Keratinocyte (primary cell): ENCODE measurements around the gene CATSPERE. TPM values are rescaled to one million over a fixed set of nuclear protein-coding genes. Genes with fewer than 3 reads are reported as not detected.

Experiments used
- DNase-seq: peaks from one replicate; pipeline ENCODE4 v3.0.0-alpha.2; 2011; ENCODE audit warnings: low read depth, missing footprints, low spot score
- FAIRE-seq: peaks from 2 replicates; lab custom pipeline; 2011; peaks lifted over from hg19 to GRCh38; lab: Jason Lieb, UNC
- H2AFZ ChIP-seq: 2 replicates; pipeline ENCODE4 v1.6.0; 2012; ENCODE audit warnings: low read length, control low read depth, inconsistent platforms; ENCODE audit not compliant: control insufficient read depth
- H3K27ac ChIP-seq: 2 replicates; pipeline ENCODE4 v1.5.1; 2011; ENCODE audit warnings: low read length; ENCODE audit not compliant: control insufficient read depth, insufficient read depth
- H3K27me3 ChIP-seq: 3 replicates; pipeline ENCODE4 v1.6.0; 2011; ENCODE audit warnings: low read length; ENCODE audit not compliant: control insufficient read depth, insufficient read depth; ENCODE audit errors: extremely low read depth
- H3K36me3 ChIP-seq, 2 experiments: 2 replicates in 1 of 2; 3 replicates in 1 of 2; pipeline ENCODE4 v1.5.1; 2011; ENCODE audit warnings: low read length in 2 of 2, mild to moderate bottlenecking in 1 of 2; ENCODE audit not compliant: control insufficient read depth in 2 of 2, insufficient read depth in 2 of 2; ENCODE audit errors: extremely low read depth in 1 of 2
- H3K4me1 ChIP-seq: 3 replicates; pipeline ENCODE4 v1.5.1; 2011; ENCODE audit warnings: low read length; ENCODE audit not compliant: control insufficient read depth, insufficient read depth; ENCODE audit errors: extremely low read depth
- H3K4me2 ChIP-seq: 3 replicates; pipeline ENCODE4 v1.6.0; 2011; ENCODE audit warnings: low read depth, low read length; ENCODE audit not compliant: control insufficient read depth, insufficient read depth; ENCODE audit errors: extremely low read depth
- H3K4me3 ChIP-seq, 3 experiments: fragments of 200-600 bp in 1 of 3; sonication (generic) in 1 of 3; 2 replicates in 2 of 3; 3 replicates in 1 of 3; pipeline ENCODE4 v1.5.1; 2011 to 2016; ENCODE audit warnings: low read length in 3 of 3, mild to moderate bottlenecking in 3 of 3, control low read depth in 2 of 3, inconsistent platforms in 1 of 3, low read depth in 1 of 3, mixed read lengths in 1 of 3, mixed run types in 1 of 3, moderate library complexity in 1 of 3; ENCODE audit not compliant: control insufficient read depth in 2 of 3, insufficient read depth in 2 of 3; ENCODE audit errors: extremely low read depth in 1 of 3
- H3K79me2 ChIP-seq: 2 replicates; pipeline ENCODE4 v1.6.0; 2012; ENCODE audit warnings: low read length; ENCODE audit not compliant: control insufficient read depth, insufficient read depth
- H3K9ac ChIP-seq: 3 replicates; pipeline ENCODE4 v1.6.0; 2011; ENCODE audit warnings: low read length; ENCODE audit not compliant: control insufficient read depth, insufficient read depth; ENCODE audit errors: extremely low read depth
- H3K9me1 ChIP-seq: 3 replicates; pipeline ENCODE4 v1.6.0; 2011; ENCODE audit warnings: low read length; ENCODE audit not compliant: control insufficient read depth, insufficient read depth; ENCODE audit errors: extremely low read depth
- H3K9me3 ChIP-seq: 2 replicates; pipeline ENCODE4 v1.5.1; 2012; ENCODE audit warnings: low read depth, low read length; ENCODE audit not compliant: control insufficient read depth
- H4K20me1 ChIP-seq: 3 replicates; pipeline ENCODE4 v1.6.0; 2011; ENCODE audit warnings: low read length; ENCODE audit not compliant: control insufficient read depth, insufficient read depth; ENCODE audit errors: extremely low read depth
- CTCF ChIP-seq, 3 experiments: IDR thresholded peaks in 1 of 3; conservative IDR thresholded peaks in 1 of 3; optimal IDR thresholded peaks in 1 of 3; 2 replicates in 2 of 3; 3 replicates in 1 of 3; pipeline versions ENCODE3 to v1.5.1; 2011; ENCODE audit warnings: low read length in 3 of 3, mild to moderate bottlenecking in 3 of 3, moderate library complexity in 2 of 3, control low read depth in 1 of 3, inconsistent platforms in 1 of 3; ENCODE audit not compliant: insufficient read depth in 2 of 3; ENCODE audit errors: extremely low read depth in 1 of 3
- EZH2 ChIP-seq: IDR thresholded peaks from one replicate; pipeline ENCODE4 v1.6.1; 2012; ENCODE audit warnings: inconsistent platforms, mild to moderate bottlenecking, low read length, moderate library complexity
- dilution Hi-C: fragments of 300-500 bp; cut with MboI; formaldehyde crosslinking; loops from one replicate; pipeline ENCODE4 v1.7.0; 2020; ENCODE audit warnings: low sequenced_read_pairs; ENCODE audit not compliant: extremely low pct_ligation_motif_present
- polyA plus RNA-seq, 5 experiments: library from polyadenylated mRNA; depleted of rRNA in 3 of 5; stranded (reverse) in 3 of 5; stranded (forward) in 1 of 5; unstranded in 1 of 5; fragments of >200 nt; gene quantifications; 1 replicate in 1 of 5; 2 replicates in 3 of 5; 3 replicates in 1 of 5; pipeline versions ENCODE4 v1.2.1 to v1.2.3, GENCODE V29; 2011 to 2012; ENCODE audit warnings: missing spikeins in 2 of 5, low read depth in 1 of 5, low replicate concordance in 1 of 5

CATSPERE gene
- polyA plus RNA-seq, 1 donor (not counting 4 experiments of a cell fraction or from before 2014, with no cell fraction given), result 0.42 TPM

- no peaks in the 10 kb centered on the region for H3K4me1 ChIP-seq
- H3K9me1 ChIP-seq, result no peaks in the 10 kb centered on the region
- H3K36me3 ChIP-seq, result no peaks in the 10 kb centered on the region
- H3K4me2 ChIP-seq, result no peak overlapping the region
- H4K20me1 ChIP-seq, result no peaks in the 10 kb centered on the region
- no peak for TF ChIP-seq EZH2
- no peak for TF ChIP-seq CTCF (optimal IDR thresholded peaks at IDR 0.05 in 1 of 3, IDR thresholded peaks at IDR 0.05 in 1 of 3, conservative IDR thresholded peaks at IDR 0.05 in 1 of 3; ENCODE audit: extremely low read depth in 1 of 3, insufficient read depth in 2 of 3, low read length in 3 of 3)
- H3K27ac ChIP-seq, result no peak overlapping the region
- no peak for DNase-seq
- H3K27me3 ChIP-seq, result no peaks in the 10 kb centered on the region
- no peaks in the 10 kb centered on the region for H3K79me2 ChIP-seq
- no peak for FAIRE-seq
- H2AFZ ChIP-seq, result no peak overlapping the region
- dilution Hi-C loops, result loop anchor here (25.0 kb wide), 1 partner anchor 422 kb away; no protein-coding TSS in a partner anchor
- H3K9ac ChIP-seq, result no peak overlapping the region
- no peak overlapping the region for H3K4me3 ChIP-seq
- no peaks in the 10 kb centered on the region for H3K9me3 ChIP-seq
These were observed 154.2 kb downstream of the CATSPERE start for GRCh38 chr1:244615301-244615700.

GRCh38 chr1:244626709-244627108 is 165.6 kb downstream of the CATSPERE start:
- DNase-seq (no peak), FAIRE-seq (no peak)
- no peak for TF ChIP-seq CTCF (optimal IDR thresholded peaks at IDR 0.05 in 1 of 3, IDR thresholded peaks at IDR 0.05 in 1 of 3, conservative IDR thresholded peaks at IDR 0.05 in 1 of 3; ENCODE audit: extremely low read depth in 1 of 3, insufficient read depth in 2 of 3, low read length in 3 of 3)
- no peak for TF ChIP-seq EZH2
- Histone ChIP-seq H3K9me1 (no peaks in the 10 kb centered on the region), H3K27ac (no peak overlapping the region), H3K9me3 (no peaks in the 10 kb centered on the region), H3K9ac (no peak overlapping the region), H3K27me3 (no peaks in the 10 kb centered on the region), H3K79me2 (no peaks in the 10 kb centered on the region), H3K36me3 (no peaks in the 10 kb centered on the region), H2AFZ (no peak overlapping the region), H3K4me1 (no peaks in the 10 kb centered on the region), H3K4me3 (no peak overlapping the region), H4K20me1 (no peaks in the 10 kb centered on the region), H3K4me2 (no peak overlapping the region)
- dilution Hi-C loops, result no loop called here
